Caco-2 (cell line): ENCODE measurements around the gene KCNH2. TPM values are rescaled to one million over a fixed set of nuclear protein-coding genes. Genes with fewer than 3 reads are reported as not detected.

Experiments
- BruUV-seq: library from RNA; stranded (reverse); fragments of 400-500 nt; replicated peaks from 2 replicates; lab custom pipeline; 2021; lab: Mats Ljungman, UMichigan
- CTCF ChIA-PET: fragments of 300-600 bp; sonication (Branson Sonifier 250); formaldehyde crosslinking; loops from one replicate; lab custom pipeline; 2022; ENCODE audit warnings: antibody characterized with exemption; lab: Charles Lee
- POLR2A ChIA-PET: fragments of 300-600 bp; sonication (Branson Sonifier 250); formaldehyde crosslinking; loops from one replicate; lab custom pipeline; 2022; ENCODE audit warnings: antibody characterized with exemption; lab: Charles Lee
- DNase-seq, 2 experiments: peaks; one replicate each; pipeline versions ENCODE4 v3.0.0 to v3.0.0-alpha.2; 2020 to 2022
- H3K27me3 ChIP-seq: replicated peaks from 2 replicates; pipeline ENCODE4 v1.6.0; 2011; ENCODE audit warnings: low read length; ENCODE audit not compliant: control insufficient read depth, insufficient read depth
- H3K36me3 ChIP-seq: 2 replicates; pipeline ENCODE4 v1.5.1; 2011; ENCODE audit warnings: low read length; ENCODE audit not compliant: control insufficient read depth, insufficient read depth
- H3K4me1 ChIP-seq: fragments of 250-450 bp; sonication (Bioruptor Pico); 2 replicates; pipeline ENCODE4 v1.5.1; 2020; ENCODE audit warnings: mild to moderate bottlenecking
- H3K4me3 ChIP-seq: 2 replicates; pipeline ENCODE4 v1.5.1; 2011; ENCODE audit warnings: low read depth, mild to moderate bottlenecking, control low read depth, low read length
- H3K9me3 ChIP-seq: fragments of 250-450 bp; sonication (Bioruptor Pico); 2 replicates; pipeline ENCODE4 v1.5.1; 2020; ENCODE audit warnings: mild to moderate bottlenecking, moderate library complexity
- H3K27ac Mint-ChIP-seq: one replicate; pipeline ENCODE4 v1.8.0; 2022; ENCODE audit warnings: mixed read lengths; ENCODE audit not compliant: unreplicated experiment
- H3K27me3 Mint-ChIP-seq: one replicate; pipeline ENCODE4 v1.8.0; 2022; ENCODE audit warnings: mixed read lengths; ENCODE audit not compliant: insufficient read depth, unreplicated experiment
- H3K36me3 Mint-ChIP-seq: one replicate; pipeline ENCODE4 v1.8.0; 2022; ENCODE audit warnings: mild to moderate bottlenecking, mixed read lengths; ENCODE audit not compliant: insufficient read depth, unreplicated experiment
- H3K4me1 Mint-ChIP-seq: one replicate; pipeline ENCODE4 v1.8.0; 2022; ENCODE audit warnings: low read depth, mixed read lengths; ENCODE audit not compliant: unreplicated experiment
- H3K4me3 Mint-ChIP-seq: one replicate; pipeline ENCODE4 v1.8.0; 2022; ENCODE audit warnings: mild to moderate bottlenecking, moderate library complexity, mixed read lengths; ENCODE audit not compliant: unreplicated experiment
- H3K9me3 Mint-ChIP-seq: one replicate; pipeline ENCODE4 v1.8.0; 2022; ENCODE audit warnings: mixed read lengths; ENCODE audit not compliant: unreplicated experiment
- intact Hi-C: fragments of 100-400 bp; cut with micrococcal nuclease; formaldehyde crosslinking; loops from one replicate; pipeline ENCODE4 v1.10.0; 2022; ENCODE audit not compliant: unreplicated experiment
- total RNA-seq: library from RNA; stranded (reverse); gene quantifications from 2 replicates; pipeline ENCODE4 v1.2.3, GENCODE V29; 2022
- TF ChIP-seq, protein P1 (sequence below), 2 experiments: fragments of 200-600 bp in 1 of 2; IDR thresholded peaks; 1 replicate in 1 of 2; 2 replicates in 1 of 2; pipeline versions ENCODE4 v1.5.1 to v1.8.0; 2011 to 2022; ENCODE audit warnings: antibody characterized with exemption in 1 of 2, control low read depth in 1 of 2, inconsistent platforms in 1 of 2, low read depth in 1 of 2, low read length in 1 of 2, mild to moderate bottlenecking in 1 of 2, moderate library complexity in 1 of 2; ENCODE audit not compliant: insufficient read depth in 1 of 2, severe bottlenecking in 1 of 2, unreplicated experiment in 1 of 2

KCNH2 gene
- total RNA-seq, 1 experiment from 2014 or later: 0.66 TPM

DNA sequence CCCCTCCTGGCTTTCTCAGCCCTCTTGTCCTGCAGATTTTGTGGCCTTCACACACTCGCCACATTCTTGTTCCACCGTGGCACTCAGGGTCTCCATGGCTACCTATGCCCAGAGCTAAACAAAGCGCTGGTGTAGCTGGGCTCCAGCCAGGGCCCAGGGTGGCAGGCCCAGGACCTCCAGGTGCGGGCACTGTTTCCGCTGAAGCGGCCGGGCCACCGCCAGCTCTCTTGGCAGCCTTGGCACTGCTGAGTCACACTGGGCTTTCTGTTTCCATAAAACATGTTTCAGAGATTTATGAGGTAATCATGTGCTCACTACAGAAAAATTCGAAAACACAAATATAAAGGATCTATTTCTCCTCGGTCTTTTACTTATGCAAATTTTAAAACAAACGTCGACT, 74.5 kb downstream of the KCNH2 start:
- no peaks in the 10 kb centered on the region for H3K36me3 ChIP-seq
- TF ChIP-seq, protein P1, sequence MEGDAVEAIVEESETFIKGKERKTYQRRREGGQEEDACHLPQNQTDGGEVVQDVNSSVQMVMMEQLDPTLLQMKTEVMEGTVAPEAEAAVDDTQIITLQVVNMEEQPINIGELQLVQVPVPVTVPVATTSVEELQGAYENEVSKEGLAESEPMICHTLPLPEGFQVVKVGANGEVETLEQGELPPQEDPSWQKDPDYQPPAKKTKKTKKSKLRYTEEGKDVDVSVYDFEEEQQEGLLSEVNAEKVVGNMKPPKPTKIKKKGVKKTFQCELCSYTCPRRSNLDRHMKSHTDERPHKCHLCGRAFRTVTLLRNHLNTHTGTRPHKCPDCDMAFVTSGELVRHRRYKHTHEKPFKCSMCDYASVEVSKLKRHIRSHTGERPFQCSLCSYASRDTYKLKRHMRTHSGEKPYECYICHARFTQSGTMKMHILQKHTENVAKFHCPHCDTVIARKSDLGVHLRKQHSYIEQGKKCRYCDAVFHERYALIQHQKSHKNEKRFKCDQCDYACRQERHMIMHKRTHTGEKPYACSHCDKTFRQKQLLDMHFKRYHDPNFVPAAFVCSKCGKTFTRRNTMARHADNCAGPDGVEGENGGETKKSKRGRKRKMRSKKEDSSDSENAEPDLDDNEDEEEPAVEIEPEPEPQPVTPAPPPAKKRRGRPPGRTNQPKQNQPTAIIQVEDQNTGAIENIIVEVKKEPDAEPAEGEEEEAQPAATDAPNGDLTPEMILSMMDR (IDR thresholded peaks at IDR 0.05; ENCODE audit: insufficient read depth in 1 of 2, low read depth in 1 of 2, low read length in 1 of 2, severe bottlenecking in 1 of 2, unreplicated experiment in 1 of 2): no peak
- H3K4me1 Mint-ChIP-seq: peaks cover 19% of the 10 kb centered on the region
- no peak overlapping the region for H3K4me3 Mint-ChIP-seq
- H3K27me3 ChIP-seq: no peaks in the 10 kb centered on the region
- no peak for DNase-seq
- no peak overlapping the region for H3K27ac Mint-ChIP-seq
- peaks cover 11% of the 10 kb centered on the region; the same call in 1 of the 2 replicates for H3K4me1 ChIP-seq
- intact Hi-C loops: no loop called here
- no TSS peak for BruUV-seq
- ChIA-PET CTCF (no interaction called here), POLR2A (no interaction called here)
- no peak overlapping the region for H3K4me3 ChIP-seq
- H3K9me3 Mint-ChIP-seq: no peaks in the 10 kb centered on the region
- peaks cover 12% of the 10 kb centered on the region for H3K27me3 Mint-ChIP-seq
- no peaks in the 10 kb centered on the region for H3K36me3 Mint-ChIP-seq
- H3K9me3 ChIP-seq: no peaks in the 10 kb centered on the region

- H3K4me3 Mint-ChIP-seq: no peak overlapping the region
- no TSS peak for BruUV-seq
- H3K9me3 Mint-ChIP-seq: no peaks in the 10 kb centered on the region
Measured at GRCh38 chr7:150902078-150903033, 75.8 kb downstream of the KCNH2 start.

More at GRCh38 chr7:150902078-150903033, 75.8 kb downstream of the KCNH2 start:
- Histone ChIP-seq H3K9me3 (no peaks in the 10 kb centered on the region), H3K4me1 (peaks cover 11% of the 10 kb centered on the region; the same call in 1 of the 2 replicates), H3K36me3 (no peaks in the 10 kb centered on the region), H3K4me3 (no peak overlapping the region), H3K27me3 (no peaks in the 10 kb centered on the region; the same call in 1 of the 2 replicates)
- ChIA-PET POLR2A (no interaction called here), CTCF (no interaction called here)
- H3K27me3 Mint-ChIP-seq: peaks cover 13% of the 10 kb centered on the region
- TF ChIP-seq, protein P1 (IDR thresholded peaks at IDR 0.05; ENCODE audit: insufficient read depth in 1 of 2, low read depth in 1 of 2, low read length in 1 of 2, severe bottlenecking in 1 of 2, unreplicated experiment in 1 of 2): no peak
- peaks cover 19% of the 10 kb centered on the region for H3K4me1 Mint-ChIP-seq
- no peak for DNase-seq
- no peak overlapping the region for H3K27ac Mint-ChIP-seq
- H3K36me3 Mint-ChIP-seq: no peaks in the 10 kb centered on the region
- intact Hi-C loops: no loop called here
